Subcutaneous adipose tissue (tissue), 4 donors: Measurements from ENCODE around the gene ADAM19. TPM values are rescaled to one million over a fixed set of nuclear protein-coding genes. Genes with fewer than 3 reads are reported as not detected.

Experiments
- CTCF ChIP-seq: fragments of 450-650 bp; IDR thresholded peaks from one replicate; pipeline ENCODE4 v1.5.1; 2016; ENCODE audit warnings: low read depth, mild to moderate bottlenecking, control low read depth, antibody characterized with exemption, moderate library complexity
- total RNA-seq, 4 donors: library from RNA; depleted of rRNA; stranded (reverse); fragments of >200 nt; gene quantifications; one replicate each; pipeline ENCODE4 v1.1.0, GENCODE V29; 2016

The ADAM19 gene
- total RNA-seq, 4 donors from 2014 or later = 1.4 to 2.9 (median 2.2) TPM

GRCh38 chr5:157603333-157604190 is 28.0 kb upstream of the ADAM19 start:
- TF ChIP-seq CTCF = no peak

GRCh38 chr5:157602505-157602904 is 26.9 kb upstream of the ADAM19 start:
- TF ChIP-seq CTCF = no peak

- TF ChIP-seq CTCF = no peak
Measured at GRCh38 chr5:157600252-157600651, 24.7 kb upstream of the ADAM19 start.

GRCh38 chr5:157599565-157599964 is 24.0 kb upstream of the ADAM19 start:
- no peak for TF ChIP-seq CTCF

- TF ChIP-seq CTCF = no peak
Measured at GRCh38 chr5:157598350-157598936, 22.9 kb upstream of the ADAM19 start.

GRCh38 chr5:157597277-157597676 is 21.7 kb upstream of the ADAM19 start:
- TF ChIP-seq CTCF = no peak

- no peak for TF ChIP-seq CTCF
Measured at GRCh38 chr5:157596487-157596886, 20.9 kb upstream of the ADAM19 start.
